HEK293 (cell line): ENCODE data around the gene DNASE2.

Source experiments
- CTCF ChIA-PET: fragments of 350-600 bp; formaldehyde crosslinking; extraction: SDS; loops from one replicate; lab custom pipeline; 2021; ENCODE audit warnings: antibody characterized with exemption; lab: Yijun Ruan, JAX
- POLR2A ChIA-PET: fragments of 300-600 bp; formaldehyde crosslinking; extraction: SDS; loops from one replicate; lab custom pipeline; 2020; ENCODE audit warnings: antibody characterized with exemption, inconsistent platforms; lab: Yijun Ruan, JAX
- H3K27ac ChIP-seq: fragments of 200-500 bp; sonication (Bioruptor generic); 2 replicates; pipeline ENCODE4 v1.5.1; 2014; ENCODE audit warnings: low read depth, low read length, control low read depth, inconsistent platforms; ENCODE audit errors: extremely low read depth
- H3K36me3 ChIP-seq, 2 experiments: fragments of 200-500 bp in 1 of 2; sonication (Bioruptor generic) in 1 of 2; 1 replicate in 1 of 2; 2 replicates in 1 of 2; pipeline ENCODE4 v1.5.1; 2014 to 2017; ENCODE audit warnings: inconsistent platforms in 2 of 2, low read length in 2 of 2; ENCODE audit not compliant: control insufficient read depth in 2 of 2, insufficient read depth in 1 of 2
- H3K4me1 ChIP-seq: fragments of 200-500 bp; sonication (Bioruptor generic); 2 replicates; pipeline ENCODE4 v1.5.1; 2014; ENCODE audit warnings: mild to moderate bottlenecking, low read length, inconsistent platforms; ENCODE audit not compliant: control insufficient read depth, insufficient read depth
- H3K4me3 ChIP-seq: 2 replicates; pipeline ENCODE4 v1.5.1; 2011; ENCODE audit warnings: low read depth, mild to moderate bottlenecking, control low read depth, low read length, moderate library complexity
- H3K9me3 ChIP-seq: fragments of 200-500 bp; sonication (Bioruptor generic); 2 replicates; pipeline ENCODE4 v1.5.1; 2014; ENCODE audit warnings: low read depth, low read length, inconsistent platforms; ENCODE audit not compliant: control insufficient read depth, insufficient read depth
- IKZF3 ChIP-seq: fragments of 450-650 bp; IDR thresholded peaks from 2 replicates; pipeline ENCODE4 v1.5.0; 2018; ENCODE audit warnings: missing biosample characterization, mild to moderate bottlenecking, missing genetic modification characterization, moderate library complexity
- KLF16 ChIP-seq: fragments of 450-650 bp; formaldehyde crosslinking; IDR thresholded peaks from 2 replicates; pipeline ENCODE4 v1.5.1; 2017; ENCODE audit warnings: missing biosample characterization, missing genetic modification characterization
- PATZ1 ChIP-seq: fragments of 450-650 bp; formaldehyde crosslinking; IDR thresholded peaks from 2 replicates; pipeline ENCODE4 v1.5.1; 2016; ENCODE audit warnings: missing biosample characterization, missing genetic modification characterization
- PRDM10 ChIP-seq: fragments of 450-650 bp; formaldehyde crosslinking; IDR thresholded peaks from 2 replicates; pipeline ENCODE4 v1.5.1; 2016; ENCODE audit warnings: missing biosample characterization, missing genetic modification characterization
- SP7 ChIP-seq: fragments of 450-650 bp; formaldehyde crosslinking; IDR thresholded peaks from 2 replicates; pipeline ENCODE4 v1.5.1; 2016; ENCODE audit warnings: missing biosample characterization, missing genetic modification characterization
- TSHZ1 ChIP-seq: fragments of 450-650 bp; formaldehyde crosslinking; IDR thresholded peaks from 2 replicates; pipeline ENCODE4 v1.5.1; 2016; ENCODE audit warnings: missing biosample characterization, missing genetic modification characterization, borderline replicate concordance
- ZBTB21 ChIP-seq: fragments of 450-650 bp; formaldehyde crosslinking; IDR thresholded peaks from 2 replicates; pipeline ENCODE4 v1.5.1; 2017; ENCODE audit warnings: missing biosample characterization, missing genetic modification characterization
- ZEB2 ChIP-seq: fragments of 450-650 bp; formaldehyde crosslinking; IDR thresholded peaks from 2 replicates; pipeline ENCODE4 v1.5.1; 2016; ENCODE audit warnings: missing biosample characterization, missing genetic modification characterization
- ZIC2 ChIP-seq: fragments of 450-650 bp; formaldehyde crosslinking; IDR thresholded peaks from 2 replicates; pipeline ENCODE4 v1.5.1; 2016; ENCODE audit warnings: missing biosample characterization, missing genetic modification characterization
- ZNF223 ChIP-seq: fragments of 450-650 bp; formaldehyde crosslinking; IDR thresholded peaks from 2 replicates; pipeline ENCODE4 v1.5.1; 2016; ENCODE audit warnings: missing biosample characterization, missing genetic modification characterization
- ZNF26 ChIP-seq: fragments of 450-650 bp; formaldehyde crosslinking; IDR thresholded peaks from 2 replicates; pipeline ENCODE4 v1.5.1; 2016; ENCODE audit warnings: missing biosample characterization, missing genetic modification characterization
- ZNF274 ChIP-seq, 2 experiments: fragments of 200-500 bp in 1 of 2; fragments of 450-650 bp in 1 of 2; sonication (Bioruptor generic) in 1 of 2; formaldehyde crosslinking in 1 of 2; IDR thresholded peaks; 2 replicates each; pipeline versions ENCODE4 v1.5.1 to v1.6.1; 2014 to 2016; ENCODE audit warnings: borderline replicate concordance in 1 of 2, inconsistent platforms in 1 of 2, low read length in 1 of 2, missing biosample characterization in 1 of 2, missing genetic modification characterization in 1 of 2
- ZNF280C ChIP-seq: fragments of 450-650 bp; formaldehyde crosslinking; IDR thresholded peaks from 2 replicates; pipeline ENCODE4 v1.5.1; 2016; ENCODE audit warnings: missing biosample characterization, missing genetic modification characterization
- ZNF324 ChIP-seq: fragments of 450-650 bp; formaldehyde crosslinking; IDR thresholded peaks from 2 replicates; pipeline ENCODE4 v1.5.1; 2016; ENCODE audit warnings: missing biosample characterization, missing genetic modification characterization
- ZNF335 ChIP-seq: fragments of 450-650 bp; formaldehyde crosslinking; conservative IDR thresholded peaks from 2 replicates; pipeline ENCODE4 v1.5.1; 2016; ENCODE audit warnings: missing biosample characterization, missing genetic modification characterization
- ZNF600 ChIP-seq: fragments of 450-650 bp; formaldehyde crosslinking; IDR thresholded peaks from 2 replicates; pipeline ENCODE4 v1.5.1; 2016; ENCODE audit warnings: missing biosample characterization, missing genetic modification characterization
- ZNF629 ChIP-seq: fragments of 450-650 bp; formaldehyde crosslinking; IDR thresholded peaks from 2 replicates; pipeline ENCODE4 v1.5.1; 2017; ENCODE audit warnings: missing biosample characterization, missing genetic modification characterization

Gene DNASE2

GRCh38 chr19:12840091-12841079 lies 40.9 kb downstream of the DNASE2 start (continued):
- TF ChIP-seq TSHZ1 (no peak), ZNF223 (tag by site-specific recombination) (peak; percentile 83), ZNF26 (tag by site-specific recombination) (no peak), KLF16 (tag by site-specific recombination) (0 out of 2 replicates have a peak, but pooled peaks have one; percentile 21)

- ChIA-PET POLR2A (no interaction called here), CTCF (interaction anchor here (0.7 to 1.0 kb wide), 3 partner anchors 8 to 60 kb away, joined by 4 to 13 read pairs (median 5); no protein-coding TSS in a partner anchor)
- no peaks in the 10 kb centered on the region for H3K36me3 ChIP-seq
- peak overlapping the region; percentile 49 for H3K4me3 ChIP-seq
- H3K27ac ChIP-seq: no peak overlapping the region
- no peaks in the 10 kb centered on the region for H3K4me1 ChIP-seq
- H3K9me3 ChIP-seq: no peaks in the 10 kb centered on the region
- TF ChIP-seq PRDM10 (tag by site-specific recombination): peak; percentile 37
- peak; percentile 67; the same call in 1 of the 2 replicates for TF ChIP-seq ZBTB21 (tag by site-specific recombination)
- TF ChIP-seq ZNF324 (tag by site-specific recombination): no peak
- TF ChIP-seq PATZ1 (tag by site-specific recombination): peak; percentile 86
- TF ChIP-seq ZNF600 (tag by site-specific recombination): 0 out of 2 replicates have a peak, but pooled peaks have one; percentile 32
- peak; percentile 82 for TF ChIP-seq ZNF629 (tag by site-specific recombination)
- TF ChIP-seq IKZF3 (tag by site-specific recombination): no peak
- TF ChIP-seq ZNF274 (IDR thresholded peaks at IDR 0.05; ENCODE audit: low read length): no peak
- TF ChIP-seq ZNF274 (tag by site-specific recombination; IDR thresholded peaks at IDR 0.05; ENCODE audit: borderline replicate concordance): no peak
- 0 out of 2 replicates have a peak, but pooled peaks have one; percentile 13 for TF ChIP-seq ZEB2 (tag by site-specific recombination)
- no peak for TF ChIP-seq ZNF280C (tag by site-specific recombination)
- 0 out of 2 replicates have a peak, but pooled peaks have one; percentile 4 for TF ChIP-seq SP7 (tag by site-specific recombination)
- TF ChIP-seq ZNF335 (tag by site-specific recombination): peak; percentile 61
- TF ChIP-seq ZIC2 (tag by site-specific recombination): 0 out of 2 replicates have a peak, but pooled peaks have one; percentile 4
Observed at GRCh38 chr19:12838886-12839756, 42.1 kb downstream of the DNASE2 start.
